ENCODE data around the gene CASP2.

CASP2 gene

DNA sequence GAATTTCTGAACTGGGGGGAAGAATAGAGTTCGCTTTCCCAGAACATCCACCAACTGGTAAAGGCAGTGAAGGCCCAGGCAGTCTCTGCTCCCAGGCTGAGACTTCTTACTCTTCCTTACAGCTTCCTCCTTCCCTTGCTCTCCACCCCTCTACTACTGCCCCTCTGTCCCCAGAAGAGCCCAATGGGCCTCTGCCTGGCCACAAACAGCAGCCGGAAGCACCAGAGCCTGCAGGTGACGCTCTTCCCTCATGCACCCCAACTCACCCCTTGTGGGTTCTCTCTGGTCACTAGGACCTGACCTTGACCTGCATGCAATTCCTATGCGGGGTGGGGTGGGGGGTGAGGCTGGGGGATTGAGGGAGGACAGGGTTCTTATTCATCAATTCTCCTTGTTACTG is 57.9 kb downstream of the CASP2 start:
- Histone ChIP-seq H3K9ac (ENCODE audit: low read length) (no peak overlapping the region), H3K27me3 (ENCODE audit: low read depth, low read length) (peaks cover 39% of the 10 kb centered on the region), H3K27ac (ENCODE audit: low read length) (no peak overlapping the region), H3K4me2 (ENCODE audit: low read length) (no peak overlapping the region), H3K9me3 (ENCODE audit: insufficient read depth, low read length) (no peaks in the 10 kb centered on the region), H4K20me1 (ENCODE audit: insufficient read depth, low read length) (no peaks in the 10 kb centered on the region), H3K79me2 (ENCODE audit: low read length) (no peaks in the 10 kb centered on the region), H3K36me3 (replicated peaks; ENCODE audit: low read depth, low read length) (no peaks in the 10 kb centered on the region), H2AFZ (ENCODE audit: low read depth, low read length) (no peak overlapping the region), H3K4me3 (ENCODE audit: low read length) (no peak overlapping the region), H3K4me1 (ENCODE audit: low read length) (no peaks in the 10 kb centered on the region)
- TF ChIP-seq, protein P1, sequence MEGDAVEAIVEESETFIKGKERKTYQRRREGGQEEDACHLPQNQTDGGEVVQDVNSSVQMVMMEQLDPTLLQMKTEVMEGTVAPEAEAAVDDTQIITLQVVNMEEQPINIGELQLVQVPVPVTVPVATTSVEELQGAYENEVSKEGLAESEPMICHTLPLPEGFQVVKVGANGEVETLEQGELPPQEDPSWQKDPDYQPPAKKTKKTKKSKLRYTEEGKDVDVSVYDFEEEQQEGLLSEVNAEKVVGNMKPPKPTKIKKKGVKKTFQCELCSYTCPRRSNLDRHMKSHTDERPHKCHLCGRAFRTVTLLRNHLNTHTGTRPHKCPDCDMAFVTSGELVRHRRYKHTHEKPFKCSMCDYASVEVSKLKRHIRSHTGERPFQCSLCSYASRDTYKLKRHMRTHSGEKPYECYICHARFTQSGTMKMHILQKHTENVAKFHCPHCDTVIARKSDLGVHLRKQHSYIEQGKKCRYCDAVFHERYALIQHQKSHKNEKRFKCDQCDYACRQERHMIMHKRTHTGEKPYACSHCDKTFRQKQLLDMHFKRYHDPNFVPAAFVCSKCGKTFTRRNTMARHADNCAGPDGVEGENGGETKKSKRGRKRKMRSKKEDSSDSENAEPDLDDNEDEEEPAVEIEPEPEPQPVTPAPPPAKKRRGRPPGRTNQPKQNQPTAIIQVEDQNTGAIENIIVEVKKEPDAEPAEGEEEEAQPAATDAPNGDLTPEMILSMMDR (IDR thresholded peaks at IDR 0.05; ENCODE audit: low read depth, low read length): no peak
- no peak for TF ChIP-seq EZH2phosphoT487 (IDR thresholded peaks at IDR 0.05; ENCODE audit: low read depth)

DNA sequence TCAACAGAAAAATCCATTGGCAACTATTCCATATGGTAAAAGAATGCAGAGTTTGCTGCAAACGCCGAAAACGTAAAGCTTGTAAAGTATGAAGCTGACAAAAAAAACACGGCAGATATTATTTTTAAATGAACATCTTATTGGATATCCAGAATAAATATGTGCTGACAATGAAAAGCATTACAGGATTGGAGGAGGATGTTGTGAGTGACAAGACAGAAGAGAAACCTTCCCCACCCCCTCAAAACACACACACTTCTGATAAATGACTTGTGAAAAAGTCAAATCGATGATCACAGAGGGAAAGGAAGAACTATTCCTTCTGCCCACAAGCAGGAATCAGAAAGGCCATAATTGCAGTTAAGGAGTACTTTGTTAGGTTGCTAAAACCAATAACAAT is 59.8 kb downstream of the CASP2 start:
- no peak overlapping the region for H3K9ac ChIP-seq (ENCODE audit: low read length)
- no peaks in the 10 kb centered on the region for H3K79me2 ChIP-seq (ENCODE audit: low read length)
- H3K4me3 ChIP-seq (ENCODE audit: low read length): no peak overlapping the region
- H3K27ac ChIP-seq (ENCODE audit: low read length): no peak overlapping the region
- H3K36me3 ChIP-seq (replicated peaks; ENCODE audit: low read depth, low read length): no peaks in the 10 kb centered on the region
- no peaks in the 10 kb centered on the region for H4K20me1 ChIP-seq (ENCODE audit: insufficient read depth, low read length)
- H3K4me1 ChIP-seq (ENCODE audit: low read length): no peaks in the 10 kb centered on the region
- no peak overlapping the region for H2AFZ ChIP-seq (ENCODE audit: low read depth, low read length)
- H3K4me2 ChIP-seq (ENCODE audit: low read length): no peak overlapping the region
- no peak for TF ChIP-seq EZH2phosphoT487 (IDR thresholded peaks at IDR 0.05; ENCODE audit: low read depth)
- TF ChIP-seq, protein P1 (IDR thresholded peaks at IDR 0.05; ENCODE audit: low read depth, low read length): no peak
- peaks cover 42% of the 10 kb centered on the region for H3K27me3 ChIP-seq (ENCODE audit: low read depth, low read length)
- no peaks in the 10 kb centered on the region for H3K9me3 ChIP-seq (ENCODE audit: insufficient read depth, low read length)

DNA sequence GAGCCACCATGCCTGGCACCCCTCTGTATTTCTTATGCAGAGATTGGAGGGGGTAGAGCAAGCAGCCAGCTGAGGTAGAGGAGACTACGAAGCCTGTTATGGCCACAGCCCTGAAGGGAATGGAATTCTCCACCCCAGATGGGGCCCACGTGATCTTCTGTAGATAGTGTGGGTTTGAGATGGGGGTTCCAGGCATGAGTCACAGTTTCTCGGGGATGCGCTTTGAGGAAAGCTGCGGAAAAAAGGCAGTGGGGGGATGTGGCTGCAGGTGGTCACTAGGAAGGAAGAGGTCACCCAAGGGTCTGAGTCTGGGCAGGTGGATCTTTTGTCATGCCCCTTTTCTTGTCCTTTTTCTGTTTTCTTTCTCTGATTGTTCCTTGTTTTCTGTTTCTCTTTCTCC is 62.9 kb downstream of the CASP2 start:
- no peaks in the 10 kb centered on the region for H3K4me1 ChIP-seq (ENCODE audit: low read length)

DNA sequence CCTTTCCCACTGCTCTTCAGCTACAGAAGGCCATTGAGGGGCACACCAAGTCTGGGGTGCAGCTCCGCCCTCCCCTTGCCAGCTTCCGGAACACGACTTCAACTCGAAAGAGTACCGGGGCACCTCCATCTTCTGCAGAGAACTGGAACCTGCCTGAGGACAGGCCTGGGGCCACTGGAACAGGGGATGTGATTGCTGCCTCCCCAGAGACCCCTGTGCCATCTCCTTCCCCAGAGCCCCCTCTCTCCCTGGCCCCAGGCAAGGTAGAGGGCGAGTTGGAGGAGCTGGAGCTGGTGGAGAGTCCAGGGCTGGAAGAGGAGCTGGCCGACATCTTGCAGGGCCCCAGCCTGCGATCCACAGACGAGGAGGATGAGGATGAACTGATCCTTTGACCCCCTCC is 63.4 kb downstream of the CASP2 start:
- H3K79me2 ChIP-seq (ENCODE audit: low read length): no peaks in the 10 kb centered on the region
- no peaks in the 10 kb centered on the region for H3K36me3 ChIP-seq (replicated peaks; ENCODE audit: low read depth, low read length)
- no peak overlapping the region for H3K4me3 ChIP-seq (ENCODE audit: low read length)
- H3K27me3 ChIP-seq (ENCODE audit: low read depth, low read length): peaks cover 39% of the 10 kb centered on the region
- no peak overlapping the region for H3K9ac ChIP-seq (ENCODE audit: low read length)
- H3K9me3 ChIP-seq (ENCODE audit: insufficient read depth, low read length): no peaks in the 10 kb centered on the region
- TF ChIP-seq EZH2phosphoT487 (IDR thresholded peaks at IDR 0.05; ENCODE audit: low read depth): no peak
- TF ChIP-seq, protein P1 (IDR thresholded peaks at IDR 0.05; ENCODE audit: low read depth, low read length): no peak
- no peaks in the 10 kb centered on the region for H4K20me1 ChIP-seq (ENCODE audit: insufficient read depth, low read length)
- no peak overlapping the region for H2AFZ ChIP-seq (ENCODE audit: low read depth, low read length)
- H3K4me2 ChIP-seq (ENCODE audit: low read length): no peak overlapping the region
- H3K4me1 ChIP-seq (ENCODE audit: low read length): no peaks in the 10 kb centered on the region
- no peak overlapping the region for H3K27ac ChIP-seq (ENCODE audit: low read length)

More for the DNA sequence above, 62.9 kb downstream of the CASP2 start:
- TF ChIP-seq EZH2phosphoT487 (IDR thresholded peaks at IDR 0.05; ENCODE audit: low read depth): no peak
- TF ChIP-seq, protein P1 (IDR thresholded peaks at IDR 0.05; ENCODE audit: low read depth, low read length): no peak
- Histone ChIP-seq H3K27ac (ENCODE audit: low read length) (no peak overlapping the region), H3K79me2 (ENCODE audit: low read length) (no peaks in the 10 kb centered on the region), H3K27me3 (ENCODE audit: low read depth, low read length) (peaks cover 41% of the 10 kb centered on the region), H3K9ac (ENCODE audit: low read length) (no peak overlapping the region), H3K4me3 (ENCODE audit: low read length) (no peak overlapping the region), H3K9me3 (ENCODE audit: insufficient read depth, low read length) (no peaks in the 10 kb centered on the region), H3K4me2 (ENCODE audit: low read length) (no peak overlapping the region), H3K36me3 (replicated peaks; ENCODE audit: low read depth, low read length) (no peaks in the 10 kb centered on the region), H4K20me1 (ENCODE audit: insufficient read depth, low read length) (no peaks in the 10 kb centered on the region), H2AFZ (ENCODE audit: low read depth, low read length) (no peak overlapping the region)
